ENCODE measurements around the gene FANCC. TPM values are rescaled to one million over a fixed set of nuclear protein-coding genes. Genes with fewer than 3 reads are reported as not detected.

The FANCC gene
- total and polyA plus RNA-seq, 2 of the 4 experiments (the other 2 are of a cell fraction) = 4.7 to 6.3 TPM

DNA sequence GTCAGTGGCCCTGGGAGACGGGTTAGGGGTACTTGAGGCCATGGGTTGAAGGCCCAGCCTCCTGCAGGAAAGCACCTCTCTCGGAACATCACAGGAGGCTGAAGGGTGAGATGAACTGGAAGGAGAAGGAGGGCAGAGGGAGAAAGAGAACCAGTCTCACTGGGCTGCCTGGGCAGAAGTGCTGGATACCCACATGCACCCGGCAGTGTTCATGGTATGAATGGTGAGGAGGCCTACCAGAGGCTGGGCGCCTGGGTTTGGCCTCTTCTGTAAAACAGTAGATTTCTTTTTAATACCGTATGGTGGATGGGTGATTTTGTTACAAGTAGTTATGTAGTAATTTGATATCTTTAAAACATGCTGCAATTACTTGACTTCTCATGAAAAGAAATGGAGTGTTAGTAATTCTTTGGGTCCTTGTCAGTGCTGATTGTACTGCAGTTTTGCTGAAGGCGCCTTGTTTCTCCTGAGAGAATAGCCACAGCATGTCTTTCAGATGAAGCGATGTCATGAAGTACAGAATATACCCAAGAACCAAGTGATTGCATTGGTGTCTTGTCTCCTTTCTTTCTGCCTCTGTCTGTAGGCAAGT is 258.6 kb downstream of the FANCC start:
- H3K9me3 ChIP-seq (ENCODE audit: control insufficient read depth, insufficient read depth, low read length) = no peaks in the 10 kb centered on the region
- no TSS peak for BruUV-seq (replicated peaks)
- no peaks in the 10 kb centered on the region for H3K27me3 ChIP-seq (ENCODE audit: control insufficient read depth, insufficient read depth, low read length)
- H2BK120ac ChIP-seq (ENCODE audit: low read depth, low read length) = peak overlapping the region; percentile 64
- H3K9me1 ChIP-seq (ENCODE audit: insufficient read depth, low read length) = peaks cover 15% of the 10 kb centered on the region
- H2AK9ac ChIP-seq (replicated peaks; ENCODE audit: low read depth, low read length, poor library complexity) = no peak overlapping the region
- H4K91ac ChIP-seq (ENCODE audit: insufficient read depth, low read depth, low read length) = peak overlapping the region; percentile 9
- peak overlapping the region; percentile 56 for H3K4me2 ChIP-seq (ENCODE audit: low read depth, low read length)
- H4K5ac ChIP-seq (ENCODE audit: low read depth, low read length) = peak overlapping the region; percentile 13; the same call in 1 of the 2 replicates
- H3K4me3 ChIP-seq (ENCODE audit: insufficient read depth, low read depth, low read length) = no peak overlapping the region
- H4K20me1 ChIP-seq (ENCODE audit: insufficient read depth, low read length) = peaks cover 67% of the 10 kb centered on the region
- peak overlapping the region; percentile 20 for H3K9ac ChIP-seq (ENCODE audit: low read depth, low read length)
- H2BK20ac ChIP-seq (ENCODE audit: low read depth, low read length) = no peak overlapping the region; the same call in 1 of the 2 replicates
- in situ Hi-C loops (cut with MboI; ENCODE audit: low sequenced_read_pairs) = no loop called here
- intact Hi-C loops (cut with micrococcal nuclease) = loop anchor here (5.0 kb wide), 1 partner anchor 137 kb away; no protein-coding TSS in a partner anchor
- peaks cover 26% of the 10 kb centered on the region for H3K36me3 ChIP-seq (ENCODE audit: control insufficient read depth, insufficient read depth, low read length)
- H3K18ac ChIP-seq (ENCODE audit: low read depth, low read length) = peak overlapping the region; percentile 42
- peak overlapping the region; percentile 12; the same call in 1 of the 3 replicates for H2BK15ac ChIP-seq (ENCODE audit: low read depth, low read length)
- H3K79me1 ChIP-seq (ENCODE audit: low read depth in 1 of 2, low read length in 2 of 2) = peaks cover 16 to 85% of the 10 kb centered on the region in 2 experiments; a peak in 3 of 4 replicates
- peak overlapping the region; percentile 77 for H3K4ac ChIP-seq (ENCODE audit: low read depth, low read length)
- CTCF ChIA-PET = interaction anchor here (0.6 kb wide), 1 partner anchor 282 kb away, joined by 4 read pairs; no protein-coding TSS in a partner anchor
- dilution Hi-C loops (cut with HindIII; ENCODE audit: low sequenced_read_pairs, unreplicated experiment) = no loop called here
- H3K56ac ChIP-seq (ENCODE audit: extremely low read depth, insufficient read depth, low read length) = no peak overlapping the region
- POLR2A ChIA-PET (ENCODE audit: unreplicated experiment) = no interaction called here
- TF ChIP-seq, protein P1, sequence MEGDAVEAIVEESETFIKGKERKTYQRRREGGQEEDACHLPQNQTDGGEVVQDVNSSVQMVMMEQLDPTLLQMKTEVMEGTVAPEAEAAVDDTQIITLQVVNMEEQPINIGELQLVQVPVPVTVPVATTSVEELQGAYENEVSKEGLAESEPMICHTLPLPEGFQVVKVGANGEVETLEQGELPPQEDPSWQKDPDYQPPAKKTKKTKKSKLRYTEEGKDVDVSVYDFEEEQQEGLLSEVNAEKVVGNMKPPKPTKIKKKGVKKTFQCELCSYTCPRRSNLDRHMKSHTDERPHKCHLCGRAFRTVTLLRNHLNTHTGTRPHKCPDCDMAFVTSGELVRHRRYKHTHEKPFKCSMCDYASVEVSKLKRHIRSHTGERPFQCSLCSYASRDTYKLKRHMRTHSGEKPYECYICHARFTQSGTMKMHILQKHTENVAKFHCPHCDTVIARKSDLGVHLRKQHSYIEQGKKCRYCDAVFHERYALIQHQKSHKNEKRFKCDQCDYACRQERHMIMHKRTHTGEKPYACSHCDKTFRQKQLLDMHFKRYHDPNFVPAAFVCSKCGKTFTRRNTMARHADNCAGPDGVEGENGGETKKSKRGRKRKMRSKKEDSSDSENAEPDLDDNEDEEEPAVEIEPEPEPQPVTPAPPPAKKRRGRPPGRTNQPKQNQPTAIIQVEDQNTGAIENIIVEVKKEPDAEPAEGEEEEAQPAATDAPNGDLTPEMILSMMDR (conservative IDR thresholded peaks at IDR 0.05; ENCODE audit: low read depth, low read length) = no peak
- TF ChIP-seq NFE2L2 (IDR thresholded peaks at IDR 0.05; ENCODE audit: low read depth, low read length) (no peak), CHD1 (IDR thresholded peaks at IDR 0.05; ENCODE audit: low read depth, low read length) (no peak), RFX5 (IDR thresholded peaks at IDR 0.05; ENCODE audit: low read depth, low read length) (no peak), CEBPB (IDR thresholded peaks at IDR 0.05; ENCODE audit: low read depth, low read length) (peak; percentile 34; the same call in 1 of the 2 replicates), FOS (IDR thresholded peaks at IDR 0.05; ENCODE audit: low read depth, low read length) (no peak), BHLHE40 (IDR thresholded peaks at IDR 0.05; ENCODE audit: low read depth, low read length) (no peak)
- TF ChIP-seq, protein P2, sequence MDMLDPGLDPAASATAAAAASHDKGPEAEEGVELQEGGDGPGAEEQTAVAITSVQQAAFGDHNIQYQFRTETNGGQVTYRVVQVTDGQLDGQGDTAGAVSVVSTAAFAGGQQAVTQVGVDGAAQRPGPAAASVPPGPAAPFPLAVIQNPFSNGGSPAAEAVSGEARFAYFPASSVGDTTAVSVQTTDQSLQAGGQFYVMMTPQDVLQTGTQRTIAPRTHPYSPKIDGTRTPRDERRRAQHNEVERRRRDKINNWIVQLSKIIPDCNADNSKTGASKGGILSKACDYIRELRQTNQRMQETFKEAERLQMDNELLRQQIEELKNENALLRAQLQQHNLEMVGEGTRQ (IDR thresholded peaks at IDR 0.05; ENCODE audit: low read depth, low read length) = no peak
- peak overlapping the region; percentile 16 to 25; a peak in 1 of 4 replicates for H4K8ac ChIP-seq (ENCODE audit: low read depth in 2 of 2, low read length in 2 of 2)
- H3K27ac ChIP-seq (ENCODE audit: insufficient read depth, low read length) = peak overlapping the region; percentile 74
- ATAC-seq (ENCODE audit: low read depth) (peak; percentile 19), DNase-seq (peak; percentile 70)
- no peak overlapping the region for H2AFZ ChIP-seq (replicated peaks; ENCODE audit: low read length, poor library complexity)
- peak overlapping the region; percentile 60 for H2BK5ac ChIP-seq (ENCODE audit: low read depth, low read length, poor library complexity, severe bottlenecking)
- peak overlapping the region; percentile 74; the same call in 1 of the 2 replicates for H3K23ac ChIP-seq (ENCODE audit: low read depth, low read length)
- peaks cover 30% of the 10 kb centered on the region for H3K4me1 ChIP-seq (ENCODE audit: control insufficient read depth, insufficient read depth, low read length)
- peak overlapping the region; percentile 71 for H3K14ac ChIP-seq (replicated peaks; ENCODE audit: low read depth, low read length)
- H2AK5ac ChIP-seq (ENCODE audit: low read depth, low read length) = peak overlapping the region; percentile 52
- WGBS, 2 experiments (ENCODE audit: extremely low coverage in 2 of 2, insufficient read length in 1 of 2) = 93% methylated on average over 3 of the region's 7 CpGs; no CpG with 5 or more reads in 1 of the 2 experiments

Data from IMR-90 (cell line).